Chondrocyte (in vitro differentiated cells): ENCODE data around the gene PLCG1. TPM values are rescaled to one million over a fixed set of nuclear protein-coding genes. Genes with fewer than 3 reads are reported as not detected.
A peak's percentile ranks its signal among the peaks of the same experiment; 100 is the strongest.

ENCODE experiments used
- DNase-seq: peaks from one replicate; pipeline ENCODE4 v3.0.0; 2021; ENCODE audit warnings: mixed read lengths, low spot score
- H3K27ac Mint-ChIP-seq: one replicate; pipeline ENCODE4 v1.8.0; 2021; ENCODE audit warnings: mild to moderate bottlenecking, moderate library complexity, mixed read lengths; ENCODE audit not compliant: unreplicated experiment
- H3K27me3 Mint-ChIP-seq: 2 replicates; pipeline ENCODE4 v1.8.0; 2021; ENCODE audit warnings: low read depth, mixed read lengths
- H3K36me3 Mint-ChIP-seq: 2 replicates; pipeline ENCODE4 v1.8.0; 2021; ENCODE audit warnings: low read depth, mixed read lengths
- H3K4me1 Mint-ChIP-seq: 2 replicates; pipeline ENCODE4 v1.8.0; 2021; ENCODE audit warnings: low read depth, mild to moderate bottlenecking, mixed read lengths
- H3K4me3 Mint-ChIP-seq: one replicate; pipeline ENCODE4 v1.8.0; 2021; ENCODE audit warnings: mild to moderate bottlenecking, moderate library complexity, mixed read lengths; ENCODE audit not compliant: unreplicated experiment
- H3K9me3 Mint-ChIP-seq: 2 replicates; pipeline ENCODE4 v1.8.0; 2021; ENCODE audit warnings: low read depth, mixed read lengths
- CTCF ChIP-seq: fragments of 200-600 bp; sonication (generic); IDR thresholded peaks from 2 replicates; pipeline ENCODE4 v1.5.0; 2021; ENCODE audit warnings: antibody characterized with exemption, mild to moderate bottlenecking, moderate library complexity
- total RNA-seq: library from RNA; stranded (reverse); gene quantifications from 3 replicates; pipeline ENCODE4 v1.2.1, GENCODE V29; 2021

The PLCG1 gene
- total RNA-seq, 1 donor from 2014 or later, result 152 TPM

DNA sequence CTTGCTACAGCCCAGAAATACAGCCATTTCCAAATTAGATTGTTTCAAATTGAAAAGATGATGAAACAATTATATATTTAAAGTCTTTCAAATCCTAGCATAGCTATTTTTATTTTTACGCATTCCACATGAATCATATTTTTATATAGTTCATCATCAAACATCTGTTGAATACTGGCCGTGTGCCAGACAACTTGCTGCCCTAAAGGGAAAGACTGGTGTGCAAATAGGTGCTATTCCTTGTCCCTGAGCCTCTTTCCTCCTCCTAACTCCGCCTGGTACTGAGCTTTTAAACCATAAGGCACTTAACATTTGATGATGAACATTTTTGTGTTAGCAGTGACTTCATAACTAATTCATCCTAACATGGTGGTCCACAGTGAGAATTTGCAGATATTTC is 18.7 kb upstream of the PLCG1 start:
- H3K9me3 Mint-ChIP-seq, result no peaks in the 10 kb centered on the region
- H3K36me3 Mint-ChIP-seq, result peaks cover 56% of the 10 kb centered on the region
- H3K27ac Mint-ChIP-seq, result peak overlapping the region; percentile 81
- no peak for DNase-seq
- peaks cover 14% of the 10 kb centered on the region for H3K4me1 Mint-ChIP-seq
- no peak for TF ChIP-seq CTCF
- no peaks in the 10 kb centered on the region for H3K27me3 Mint-ChIP-seq
- H3K4me3 Mint-ChIP-seq, result no peak overlapping the region

- Mint-ChIP-seq H3K27ac (no peak overlapping the region), H3K4me3 (no peak overlapping the region), H3K9me3 (no peaks in the 10 kb centered on the region), H3K36me3 (peaks cover 53% of the 10 kb centered on the region), H3K4me1 (peaks cover 14% of the 10 kb centered on the region), H3K27me3 (no peaks in the 10 kb centered on the region)
- no peak for DNase-seq
- TF ChIP-seq CTCF, result no peak
Observed at GRCh38 chr20:41119614-41120561, 17.5 kb upstream of the PLCG1 start.

DNA sequence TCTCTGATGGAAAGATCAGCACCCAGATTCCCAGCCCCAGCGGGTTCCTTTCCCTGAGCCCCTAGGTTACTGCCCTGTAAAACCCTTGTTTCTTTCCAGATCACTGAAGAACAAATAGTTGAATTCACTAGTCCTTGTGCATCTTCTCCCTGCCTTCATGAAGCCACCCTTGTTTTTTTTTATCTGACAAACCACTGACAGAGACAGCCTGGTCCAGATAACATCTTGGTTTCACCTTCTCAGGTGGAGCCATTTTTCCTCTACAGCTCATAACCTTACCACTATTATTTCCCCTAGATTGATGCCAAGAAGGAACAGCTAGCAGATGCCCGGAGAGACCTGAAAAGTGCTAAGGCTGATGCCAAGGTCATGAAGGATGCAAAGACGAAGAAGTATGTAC is 15.9 kb upstream of the PLCG1 start:
- Mint-ChIP-seq H3K4me1 (peaks cover 14% of the 10 kb centered on the region), H3K4me3 (no peak overlapping the region), H3K27ac (no peak overlapping the region), H3K27me3 (no peaks in the 10 kb centered on the region), H3K36me3 (peaks cover 54% of the 10 kb centered on the region), H3K9me3 (no peaks in the 10 kb centered on the region)
- no peak for DNase-seq
- TF ChIP-seq CTCF, result no peak

GRCh38 chr20:41123631-41124030 is 13.7 kb upstream of the PLCG1 start:
- no peak for TF ChIP-seq CTCF
- peaks cover 3% of the 10 kb centered on the region for H3K4me1 Mint-ChIP-seq
- no peak overlapping the region for H3K27ac Mint-ChIP-seq
- H3K36me3 Mint-ChIP-seq, result peaks cover 53% of the 10 kb centered on the region
- no peaks in the 10 kb centered on the region for H3K9me3 Mint-ChIP-seq
- DNase-seq, result no peak
- H3K4me3 Mint-ChIP-seq, result no peak overlapping the region
- H3K27me3 Mint-ChIP-seq, result no peaks in the 10 kb centered on the region

- H3K27me3 Mint-ChIP-seq, result no peaks in the 10 kb centered on the region
- H3K4me3 Mint-ChIP-seq, result no peak overlapping the region
- TF ChIP-seq CTCF, result no peak
- no peak overlapping the region for H3K27ac Mint-ChIP-seq
- H3K36me3 Mint-ChIP-seq, result peaks cover 53% of the 10 kb centered on the region
- no peaks in the 10 kb centered on the region for H3K9me3 Mint-ChIP-seq
- no peaks in the 10 kb centered on the region for H3K4me1 Mint-ChIP-seq
- DNase-seq, result no peak
Observed at GRCh38 chr20:41124451-41125094, 12.8 kb upstream of the PLCG1 start.
